ENCODE results near the gene AFAP1L1. TPM values are rescaled to one million over a fixed set of nuclear protein-coding genes. Genes with fewer than 3 reads are reported as not detected.
"Not testable (repeated sequence)": the region's sequence is repeated elsewhere in the genome, so short reads cannot be mapped to it uniquely, and the experiment has no call there.

AFAP1L1 gene
- total RNA-seq, 1 donor from 2014 or later: not detected

GRCh38 chr5:149389552-149390495, 118.2 kb downstream of the AFAP1L1 start:
- Mint-ChIP-seq H3K9me3 (no peaks in the 10 kb centered on the region), H3K36me3 (ENCODE audit: low read depth) (no peaks in the 10 kb centered on the region), H3K27me3 (ENCODE audit: insufficient read depth) (peaks cover 13% of the 10 kb centered on the region), H3K4me3 (no peak overlapping the region), H3K27ac (no peak overlapping the region), H3K4me1 (ENCODE audit: low read depth) (no peaks in the 10 kb centered on the region)
- no peak for DNase-seq (ENCODE audit: low spot score)
- intact Hi-C loops (cut with micrococcal nuclease): no loop called here

- H3K27ac Mint-ChIP-seq; H3K4me1 Mint-ChIP-seq (ENCODE audit: low read depth); H3K4me3 Mint-ChIP-seq; H3K9me3 Mint-ChIP-seq; intact Hi-C loops (cut with micrococcal nuclease); DNase-seq (ENCODE audit: low spot score); H3K36me3 Mint-ChIP-seq (ENCODE audit: low read depth): not testable (repeated sequence)
- peaks cover 11% of the 10 kb centered on the region for H3K27me3 Mint-ChIP-seq (ENCODE audit: insufficient read depth)
These were observed 119.4 kb downstream of the AFAP1L1 start for GRCh38 chr5:149391076-149391475.

Other genes with a start within 250 kb of the AFAP1L1 start
- gene SH3TC2, start 208.8 kb upstream of the AFAP1L1 start, total RNA-seq: not detected in 2 replicates
- not detected in 2 replicates for gene ABLIM3, start 130.4 kb upstream of the AFAP1L1 start, total RNA-seq
- 30.4 and 30.6 TPM in 2 replicates for gene GRPEL2, start 73.6 kb downstream of the AFAP1L1 start, total RNA-seq
- gene PCYOX1L, start 86.2 kb downstream of the AFAP1L1 start, total RNA-seq: 21.9 and 23.4 TPM in 2 replicates
- gene IL17B, start 107.4 kb downstream of the AFAP1L1 start, total RNA-seq: not detected in 2 replicates

Data from activated T-helper 1 cell treated with anti-CD3 and anti-CD28 coated beads, Interleukin-12 subunit alpha, Interleukin-12 subunit beta, Interleukin-2, Interleukin-4 antibody, amounts not matched to agents 30 ng/mL and 10 ng/mL and 1 ng/mL, durations not matched to agents 14 hours and 24 hours and 36 hours (primary cell).